GM10248 (cell line): ENCODE results near the gene MGME1.

Experiments used
- CTCF ChIA-PET: fragments of 300-600 bp; sonication (Branson Sonifier 250); formaldehyde crosslinking; extraction: SDS; loops from one replicate; lab custom pipeline; 2021; ENCODE audit warnings: antibody characterized with exemption; lab: Yijun Ruan, JAX
- POLR2A ChIA-PET: fragments of 350-650 bp; sonication (Branson Sonifier 250); formaldehyde crosslinking; extraction: SDS; loops from one replicate; lab custom pipeline; 2020; ENCODE audit warnings: antibody characterized with exemption; lab: Yijun Ruan, JAX
- DNase-seq: peaks from one replicate; pipeline ENCODE4 v3.0.0; 2012; ENCODE audit errors: extremely low spot score
- CTCF ChIP-seq: IDR thresholded peaks from 2 replicates; pipeline ENCODE4 v1.5.1; 2012; ENCODE audit warnings: mild to moderate bottlenecking, low read depth; ENCODE audit errors: extremely low read depth, missing control alignments, control extremely low read depth

Gene MGME1

GRCh38 chr20:17934141-17934862 is 34.5 kb upstream of the MGME1 start:
- TF ChIP-seq CTCF: no peak
- POLR2A ChIA-PET: interaction anchor here (0.5 kb wide), 1 partner anchor 430 kb away, joined by 3 read pairs; no protein-coding TSS in a partner anchor
- CTCF ChIA-PET: interaction anchor here (1.2 kb wide), 2 partner anchors 254 to 429 kb away, joined by 4 read pairs; no protein-coding TSS in a partner anchor
- no peak for DNase-seq

- no peak for DNase-seq
- TF ChIP-seq CTCF: no peak
- ChIA-PET POLR2A (no interaction called here), CTCF (interaction anchor here (0.9 to 1.2 kb wide), 2 partner anchors 59 to 255 kb away, joined by 4 read pairs; no protein-coding TSS in a partner anchor)
Measured at GRCh38 chr20:17935186-17935585, 33.6 kb upstream of the MGME1 start.

GRCh38 chr20:17935761-17936160 is 33.1 kb upstream of the MGME1 start:
- ChIA-PET POLR2A (no interaction called here), CTCF (interaction anchor here (0.9 kb wide), 1 partner anchor 59 kb away, joined by 4 read pairs; no protein-coding TSS in a partner anchor)
- DNase-seq: no peak
- no peak for TF ChIP-seq CTCF

GRCh38 chr20:17936286-17936760 is 32.5 kb upstream of the MGME1 start:
- DNase-seq: no peak
- no peak for TF ChIP-seq CTCF
- POLR2A ChIA-PET: no interaction called here
- CTCF ChIA-PET: interaction anchor here (0.8 to 5.1 kb wide), 6 partner anchors 10 to 253 kb away, joined by 3 to 53 read pairs (median 4); partner anchors contain the start of gene RRBP1

GRCh38 chr20:17936761-17937732 is 31.8 kb upstream of the MGME1 start:
- ChIA-PET POLR2A (interaction anchor here (0.6 kb wide), 1 partner anchor 19 kb away, joined by 5 read pairs; no protein-coding TSS in a partner anchor), CTCF (interaction anchor here (0.8 to 5.1 kb wide), 14 partner anchors 8 to 432 kb away, joined by 3 to 53 read pairs (median 6); partner anchors contain the start of gene RRBP1)
- TF ChIP-seq CTCF: no peak
- no peak for DNase-seq
